SK-N-SH treated with all-trans-retinoic acid at 6 μM for 48 hours (cell line): ENCODE results near the gene TNFRSF18.

ENCODE experiments used
- ATAC-seq: fragments of 200-7000 bp; cut with Tn5 transposase; 3 replicates; pipeline ENCODE4 v1.9.1; 2020; ENCODE audit warnings: mild to moderate bottlenecking, moderate library complexity
- ARNTL ChIP-seq: fragments of 450-650 bp; formaldehyde crosslinking; IDR thresholded peaks from 2 replicates; pipeline ENCODE4 v1.5.0; 2020; ENCODE audit warnings: low read depth, mild to moderate bottlenecking, moderate library complexity, borderline replicate concordance
- BACH2 ChIP-seq: fragments of 250-450 bp; sonication (Bioruptor Pico); IDR thresholded peaks from 2 replicates; pipeline ENCODE4 v1.9.0; 2021; ENCODE audit warnings: mild to moderate bottlenecking, borderline replicate concordance
- CSDC2 ChIP-seq: fragments of 250-450 bp; sonication (Bioruptor Pico); IDR thresholded peaks from 2 replicates; pipeline ENCODE4 v1.5.0; 2020; ENCODE audit warnings: mild to moderate bottlenecking, moderate library complexity
- ESRRG ChIP-seq: fragments of 250-450 bp; sonication (Bioruptor Pico); IDR thresholded peaks from 2 replicates; pipeline ENCODE4 v1.6.1; 2021; ENCODE audit warnings: mild to moderate bottlenecking
- GLIS3 ChIP-seq: fragments of 250-450 bp; sonication (Bioruptor Pico); IDR thresholded peaks from 2 replicates; pipeline ENCODE4 v1.5.0; 2020; ENCODE audit warnings: mild to moderate bottlenecking, moderate library complexity
- ISL1 ChIP-seq: fragments of 250-450 bp; sonication (Bioruptor Pico); IDR thresholded peaks from 2 replicates; pipeline ENCODE4 v2.1.2; 2022; ENCODE audit warnings: mild to moderate bottlenecking, moderate library complexity
- OSR1 ChIP-seq: fragments of 250-450 bp; sonication (Bioruptor Pico); IDR thresholded peaks from 2 replicates; pipeline ENCODE4 v1.8.0; 2022; ENCODE audit warnings: moderate library complexity, mild to moderate bottlenecking, inconsistent platforms
- PPARA ChIP-seq: fragments of 250-450 bp; sonication (Bioruptor Pico); IDR thresholded peaks from 2 replicates; pipeline ENCODE4 v1.5.0; 2020; ENCODE audit warnings: mild to moderate bottlenecking, borderline replicate concordance
- RARB ChIP-seq: fragments of 250-450 bp; sonication (Bioruptor Pico); IDR thresholded peaks from 2 replicates; pipeline ENCODE4 v1.8.0; 2021; ENCODE audit warnings: mild to moderate bottlenecking, moderate library complexity
- SNAI2 ChIP-seq: fragments of 250-450 bp; sonication (Bioruptor Pico); IDR thresholded peaks from 2 replicates; pipeline ENCODE4 v1.5.0; 2020; ENCODE audit warnings: mild to moderate bottlenecking, moderate library complexity
- TCF4 ChIP-seq: fragments of 250-450 bp; sonication (Bioruptor Pico); IDR thresholded peaks from 2 replicates; pipeline ENCODE4 v1.8.0; 2021; ENCODE audit warnings: mild to moderate bottlenecking, moderate library complexity, borderline replicate concordance
- TOX ChIP-seq: fragments of 250-450 bp; sonication (Bioruptor Pico); IDR thresholded peaks from 2 replicates; pipeline ENCODE4 v1.8.0; 2021; ENCODE audit warnings: mild to moderate bottlenecking, moderate library complexity, borderline replicate concordance
- ZC3H10 ChIP-seq: fragments of 250-450 bp; sonication (Bioruptor Pico); IDR thresholded peaks from 2 replicates; pipeline ENCODE4 v1.5.1; 2021; ENCODE audit warnings: mild to moderate bottlenecking, moderate library complexity
- ZFP3 ChIP-seq: fragments of 250-450 bp; sonication (Bioruptor Pico); IDR thresholded peaks from 2 replicates; pipeline ENCODE4 v1.5.0; 2020; ENCODE audit warnings: mild to moderate bottlenecking, moderate library complexity
- ZFP30 ChIP-seq: fragments of 450-650 bp; formaldehyde crosslinking; IDR thresholded peaks from 2 replicates; pipeline ENCODE4 v1.5.0; 2022; ENCODE audit warnings: mild to moderate bottlenecking, moderate library complexity
- ZNF565 ChIP-seq: fragments of 450-650 bp; formaldehyde crosslinking; conservative IDR thresholded peaks from 2 replicates; pipeline ENCODE4 v1.5.0; 2020; ENCODE audit warnings: low read depth, mild to moderate bottlenecking, moderate library complexity
- ZNF70 ChIP-seq: fragments of 450-650 bp; formaldehyde crosslinking; IDR thresholded peaks from 2 replicates; pipeline ENCODE4 v1.5.0; 2020; ENCODE audit warnings: mild to moderate bottlenecking, moderate library complexity
- ZNF8 ChIP-seq: fragments of 450-650 bp; formaldehyde crosslinking; IDR thresholded peaks from 2 replicates; pipeline ENCODE4 v1.5.0; 2020; ENCODE audit warnings: mild to moderate bottlenecking, moderate library complexity
- TF ChIP-seq, protein P1 (sequence below): fragments of 250-450 bp; sonication (Bioruptor Pico); IDR thresholded peaks from 2 replicates; pipeline ENCODE4 v1.5.1; 2021; ENCODE audit warnings: mild to moderate bottlenecking, moderate library complexity
- TF ChIP-seq, protein P2 (sequence below): fragments of 250-450 bp; sonication (Bioruptor Pico); IDR thresholded peaks from 2 replicates; pipeline ENCODE4 v1.5.0; 2020; ENCODE audit warnings: mild to moderate bottlenecking, moderate library complexity
- TF ChIP-seq, protein P3 (sequence below): fragments of 250-450 bp; sonication (Bioruptor Pico); IDR thresholded peaks from 2 replicates; pipeline ENCODE4 v1.8.0; 2021; ENCODE audit warnings: low read depth, mild to moderate bottlenecking, moderate library complexity, borderline replicate concordance
- TF ChIP-seq, protein P4 (sequence below): fragments of 250-450 bp; sonication (Bioruptor Pico); IDR thresholded peaks from 2 replicates; pipeline ENCODE4 v1.5.1; 2020; ENCODE audit warnings: low read depth, mild to moderate bottlenecking, moderate library complexity
- TF ChIP-seq, protein P5 (sequence below): fragments of 250-450 bp; sonication (Bioruptor Pico); IDR thresholded peaks from 2 replicates; pipeline ENCODE4 v1.8.0; 2020; ENCODE audit warnings: mild to moderate bottlenecking, moderate library complexity, borderline replicate concordance

TNFRSF18 gene

DNA sequence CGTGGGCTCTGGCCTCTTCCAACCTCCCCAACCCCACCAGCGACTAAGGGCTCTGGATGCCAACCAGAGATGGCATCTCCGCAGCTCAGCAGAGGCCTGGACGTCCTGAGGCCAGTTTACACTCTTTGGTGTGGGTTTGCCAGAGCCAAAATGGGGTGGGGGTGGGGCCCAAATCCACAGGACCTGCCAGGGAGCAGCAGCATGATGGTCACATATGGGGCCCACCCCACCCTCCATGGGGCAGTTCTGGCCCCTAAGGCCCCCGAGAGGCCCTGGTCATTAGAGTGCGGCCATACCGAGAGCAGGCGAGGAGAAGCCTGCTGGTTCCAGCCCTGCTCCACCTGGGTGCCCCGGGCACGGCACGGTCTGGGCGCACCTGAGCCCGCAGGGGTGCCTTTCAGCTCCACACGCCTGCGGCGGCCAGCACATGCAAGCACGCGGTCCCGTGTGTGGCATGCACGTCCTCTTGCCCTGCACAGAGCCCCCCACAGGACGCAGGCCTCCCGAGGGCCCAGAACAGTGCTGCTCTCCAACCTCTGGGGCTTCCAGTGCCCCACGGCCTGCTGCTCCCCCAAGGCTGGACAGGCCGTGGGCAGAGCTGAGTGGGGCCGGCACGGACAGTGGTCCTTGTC is 35.3 kb upstream of the TNFRSF18 start:
- TF ChIP-seq, protein P1, sequence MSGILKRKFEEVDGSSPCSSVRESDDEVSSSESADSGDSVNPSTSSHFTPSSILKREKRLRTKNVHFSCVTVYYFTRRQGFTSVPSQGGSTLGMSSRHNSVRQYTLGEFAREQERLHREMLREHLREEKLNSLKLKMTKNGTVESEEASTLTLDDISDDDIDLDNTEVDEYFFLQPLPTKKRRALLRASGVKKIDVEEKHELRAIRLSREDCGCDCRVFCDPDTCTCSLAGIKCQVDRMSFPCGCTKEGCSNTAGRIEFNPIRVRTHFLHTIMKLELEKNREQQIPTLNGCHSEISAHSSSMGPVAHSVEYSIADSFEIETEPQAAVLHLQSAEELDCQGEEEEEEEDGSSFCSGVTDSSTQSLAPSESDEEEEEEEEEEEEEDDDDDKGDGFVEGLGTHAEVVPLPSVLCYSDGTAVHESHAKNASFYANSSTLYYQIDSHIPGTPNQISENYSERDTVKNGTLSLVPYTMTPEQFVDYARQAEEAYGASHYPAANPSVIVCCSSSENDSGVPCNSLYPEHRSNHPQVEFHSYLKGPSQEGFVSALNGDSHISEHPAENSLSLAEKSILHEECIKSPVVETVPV (CRISPR knock-in tag), result no peak
- TF ChIP-seq OSR1 (CRISPR knock-in tag) (no peak), ISL1 (CRISPR knock-in tag) (no peak), TOX (CRISPR knock-in tag) (no peak)
- ATAC-seq, result no peak

DNA sequence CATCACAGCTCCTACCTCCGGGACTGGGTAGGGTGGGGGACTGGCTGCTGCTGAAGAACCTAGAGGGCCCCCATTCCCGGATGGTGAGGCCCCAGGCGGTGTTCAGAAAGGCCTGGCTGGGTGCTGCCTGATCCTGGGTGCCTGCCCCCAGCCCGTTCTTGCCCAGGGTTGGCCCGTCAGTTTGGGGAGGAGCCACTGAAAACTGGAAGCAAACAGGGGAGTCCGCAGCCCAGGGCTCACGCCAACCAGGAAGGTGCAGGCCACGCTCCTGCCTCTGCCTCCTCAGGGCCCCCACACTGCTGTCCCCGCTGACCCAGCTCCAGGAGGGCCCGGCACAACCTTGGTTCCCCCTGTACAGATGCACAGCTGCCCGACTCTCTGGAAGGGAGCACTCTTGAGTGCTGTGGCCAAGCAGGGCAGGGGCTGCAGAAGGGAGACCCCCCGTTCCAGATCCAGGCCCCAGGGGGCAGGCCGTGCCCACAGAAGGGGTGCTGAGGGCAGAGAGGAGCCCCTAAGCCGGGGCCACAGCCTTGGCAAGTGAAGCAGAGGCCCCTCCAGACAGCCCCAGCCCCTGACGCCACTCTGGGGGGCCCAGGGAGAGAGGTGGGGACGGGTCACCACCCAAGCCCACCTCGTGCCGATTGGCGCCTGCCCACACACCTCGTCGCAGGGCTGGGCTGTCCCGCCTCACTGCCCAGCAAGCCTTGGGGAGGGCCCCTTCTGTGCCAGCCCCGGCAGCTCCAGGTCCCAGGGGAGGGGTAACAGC is 34.6 kb upstream of the TNFRSF18 start:
- ATAC-seq, result no peak
- TF ChIP-seq, protein P2, sequence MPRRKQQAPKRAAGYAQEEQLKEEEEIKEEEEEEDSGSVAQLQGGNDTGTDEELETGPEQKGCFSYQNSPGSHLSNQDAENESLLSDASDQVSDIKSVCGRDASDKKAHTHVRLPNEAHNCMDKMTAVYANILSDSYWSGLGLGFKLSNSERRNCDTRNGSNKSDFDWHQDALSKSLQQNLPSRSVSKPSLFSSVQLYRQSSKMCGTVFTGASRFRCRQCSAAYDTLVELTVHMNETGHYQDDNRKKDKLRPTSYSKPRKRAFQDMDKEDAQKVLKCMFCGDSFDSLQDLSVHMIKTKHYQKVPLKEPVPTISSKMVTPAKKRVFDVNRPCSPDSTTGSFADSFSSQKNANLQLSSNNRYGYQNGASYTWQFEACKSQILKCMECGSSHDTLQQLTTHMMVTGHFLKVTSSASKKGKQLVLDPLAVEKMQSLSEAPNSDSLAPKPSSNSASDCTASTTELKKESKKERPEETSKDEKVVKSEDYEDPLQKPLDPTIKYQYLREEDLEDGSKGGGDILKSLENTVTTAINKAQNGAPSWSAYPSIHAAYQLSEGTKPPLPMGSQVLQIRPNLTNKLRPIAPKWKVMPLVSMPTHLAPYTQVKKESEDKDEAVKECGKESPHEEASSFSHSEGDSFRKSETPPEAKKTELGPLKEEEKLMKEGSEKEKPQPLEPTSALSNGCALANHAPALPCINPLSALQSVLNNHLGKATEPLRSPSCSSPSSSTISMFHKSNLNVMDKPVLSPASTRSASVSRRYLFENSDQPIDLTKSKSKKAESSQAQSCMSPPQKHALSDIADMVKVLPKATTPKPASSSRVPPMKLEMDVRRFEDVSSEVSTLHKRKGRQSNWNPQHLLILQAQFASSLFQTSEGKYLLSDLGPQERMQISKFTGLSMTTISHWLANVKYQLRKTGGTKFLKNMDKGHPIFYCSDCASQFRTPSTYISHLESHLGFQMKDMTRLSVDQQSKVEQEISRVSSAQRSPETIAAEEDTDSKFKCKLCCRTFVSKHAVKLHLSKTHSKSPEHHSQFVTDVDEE (CRISPR knock-in tag), result no peak
- TF ChIP-seq ZNF70 (CRISPR knock-in tag) (no peak), PPARA (CRISPR knock-in tag) (no peak), RARB (CRISPR knock-in tag) (no peak), ZNF565 (CRISPR knock-in tag) (no peak), ESRRG (no peak), TCF4 (CRISPR knock-in tag) (no peak), ZNF8 (CRISPR knock-in tag) (no peak), CSDC2 (no peak), GLIS3 (CRISPR knock-in tag) (no peak), BACH2 (CRISPR knock-in tag) (no peak), ZFP3 (no peak), ARNTL (CRISPR knock-in tag) (no peak), ZC3H10 (CRISPR knock-in tag) (no peak), TOX (CRISPR knock-in tag) (no peak), SNAI2 (CRISPR knock-in tag) (no peak), OSR1 (CRISPR knock-in tag) (no peak)
- TF ChIP-seq, protein P3, sequence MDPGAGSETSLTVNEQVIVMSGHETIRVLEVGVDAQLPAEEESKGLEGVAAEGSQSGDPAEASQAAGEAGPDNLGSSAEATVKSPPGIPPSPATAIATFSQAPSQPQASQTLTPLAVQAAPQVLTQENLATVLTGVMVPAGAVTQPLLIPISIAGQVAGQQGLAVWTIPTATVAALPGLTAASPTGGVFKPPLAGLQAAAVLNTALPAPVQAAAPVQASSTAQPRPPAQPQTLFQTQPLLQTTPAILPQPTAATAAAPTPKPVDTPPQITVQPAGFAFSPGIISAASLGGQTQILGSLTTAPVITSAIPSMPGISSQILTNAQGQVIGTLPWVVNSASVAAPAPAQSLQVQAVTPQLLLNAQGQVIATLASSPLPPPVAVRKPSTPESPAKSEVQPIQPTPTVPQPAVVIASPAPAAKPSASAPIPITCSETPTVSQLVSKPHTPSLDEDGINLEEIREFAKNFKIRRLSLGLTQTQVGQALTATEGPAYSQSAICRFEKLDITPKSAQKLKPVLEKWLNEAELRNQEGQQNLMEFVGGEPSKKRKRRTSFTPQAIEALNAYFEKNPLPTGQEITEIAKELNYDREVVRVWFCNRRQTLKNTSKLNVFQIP (CRISPR knock-in tag), result no peak
- TF ChIP-seq, protein P4, sequence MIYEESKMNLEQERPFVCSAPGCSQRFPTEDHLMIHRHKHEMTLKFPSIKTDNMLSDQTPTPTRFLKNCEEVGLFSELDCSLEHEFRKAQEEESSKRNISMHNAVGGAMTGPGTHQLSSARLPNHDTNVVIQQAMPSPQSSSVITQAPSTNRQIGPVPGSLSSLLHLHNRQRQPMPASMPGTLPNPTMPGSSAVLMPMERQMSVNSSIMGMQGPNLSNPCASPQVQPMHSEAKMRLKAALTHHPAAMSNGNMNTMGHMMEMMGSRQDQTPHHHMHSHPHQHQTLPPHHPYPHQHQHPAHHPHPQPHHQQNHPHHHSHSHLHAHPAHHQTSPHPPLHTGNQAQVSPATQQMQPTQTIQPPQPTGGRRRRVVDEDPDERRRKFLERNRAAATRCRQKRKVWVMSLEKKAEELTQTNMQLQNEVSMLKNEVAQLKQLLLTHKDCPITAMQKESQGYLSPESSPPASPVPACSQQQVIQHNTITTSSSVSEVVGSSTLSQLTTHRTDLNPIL (CRISPR knock-in tag), result no peak
- TF ChIP-seq, protein P1 (CRISPR knock-in tag), result no peak
- TF ChIP-seq, all 23 proteins: peak for 0

DNA sequence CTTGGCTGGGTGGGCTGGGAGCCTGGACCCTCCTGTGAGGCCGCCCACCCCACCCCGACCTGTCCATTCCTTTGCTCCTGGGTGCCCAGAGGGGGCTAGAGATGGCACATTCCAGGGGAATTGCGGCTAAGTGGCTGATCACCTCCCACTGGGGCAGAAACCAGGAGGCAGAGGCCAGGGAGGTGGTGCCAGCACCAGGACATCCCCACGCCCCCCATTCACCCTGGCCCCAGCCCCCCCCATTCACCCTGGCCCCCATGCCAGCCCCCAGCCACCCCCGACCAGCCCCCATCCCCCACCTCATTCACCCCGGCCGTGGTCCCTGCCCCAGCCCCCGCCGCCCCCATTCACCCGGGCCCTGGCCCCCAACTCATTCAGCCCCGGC is 33.9 kb upstream of the TNFRSF18 start:
- ATAC-seq, result no peak
- no peak for TF ChIP-seq OSR1 (CRISPR knock-in tag)
- TF ChIP-seq, protein P4 (CRISPR knock-in tag), result no peak
- TF ChIP-seq GLIS3 (CRISPR knock-in tag), result no peak
- no peak for TF ChIP-seq ZNF565 (CRISPR knock-in tag)
- no peak for TF ChIP-seq ZFP3
- no peak for TF ChIP-seq ESRRG
- TF ChIP-seq CSDC2, result no peak
- TF ChIP-seq ZNF70 (CRISPR knock-in tag), result no peak
- TF ChIP-seq ZFP30 (CRISPR knock-in tag), result no peak
- TF ChIP-seq BACH2 (CRISPR knock-in tag), result no peak
- TF ChIP-seq ARNTL (CRISPR knock-in tag), result no peak
- no peak for TF ChIP-seq SNAI2 (CRISPR knock-in tag)
- TF ChIP-seq, protein P5, sequence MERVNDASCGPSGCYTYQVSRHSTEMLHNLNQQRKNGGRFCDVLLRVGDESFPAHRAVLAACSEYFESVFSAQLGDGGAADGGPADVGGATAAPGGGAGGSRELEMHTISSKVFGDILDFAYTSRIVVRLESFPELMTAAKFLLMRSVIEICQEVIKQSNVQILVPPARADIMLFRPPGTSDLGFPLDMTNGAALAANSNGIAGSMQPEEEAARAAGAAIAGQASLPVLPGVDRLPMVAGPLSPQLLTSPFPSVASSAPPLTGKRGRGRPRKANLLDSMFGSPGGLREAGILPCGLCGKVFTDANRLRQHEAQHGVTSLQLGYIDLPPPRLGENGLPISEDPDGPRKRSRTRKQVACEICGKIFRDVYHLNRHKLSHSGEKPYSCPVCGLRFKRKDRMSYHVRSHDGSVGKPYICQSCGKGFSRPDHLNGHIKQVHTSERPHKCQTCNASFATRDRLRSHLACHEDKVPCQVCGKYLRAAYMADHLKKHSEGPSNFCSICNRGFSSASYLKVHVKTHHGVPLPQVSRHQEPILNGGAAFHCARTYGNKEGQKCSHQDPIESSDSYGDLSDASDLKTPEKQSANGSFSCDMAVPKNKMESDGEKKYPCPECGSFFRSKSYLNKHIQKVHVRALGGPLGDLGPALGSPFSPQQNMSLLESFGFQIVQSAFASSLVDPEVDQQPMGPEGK (CRISPR knock-in tag), result no peak
